ENCODE results near the gene IRF9.
"Not testable (repeated sequence)": the region's sequence is repeated elsewhere in the genome, so short reads cannot be mapped to it uniquely, and the experiment has no call there.

The IRF9 gene

GRCh38 chr14:24195186-24196070 is 34.4 kb downstream of the IRF9 start, which contains the start of gene TM9SF1:
TSS of gene TM9SF1 (minus strand) at chr14:24195441. CDS start at chr14:24195019, 422 bp downstream.
- peak; percentile 82 to 92 (median 88) for DNase-seq

DNA sequence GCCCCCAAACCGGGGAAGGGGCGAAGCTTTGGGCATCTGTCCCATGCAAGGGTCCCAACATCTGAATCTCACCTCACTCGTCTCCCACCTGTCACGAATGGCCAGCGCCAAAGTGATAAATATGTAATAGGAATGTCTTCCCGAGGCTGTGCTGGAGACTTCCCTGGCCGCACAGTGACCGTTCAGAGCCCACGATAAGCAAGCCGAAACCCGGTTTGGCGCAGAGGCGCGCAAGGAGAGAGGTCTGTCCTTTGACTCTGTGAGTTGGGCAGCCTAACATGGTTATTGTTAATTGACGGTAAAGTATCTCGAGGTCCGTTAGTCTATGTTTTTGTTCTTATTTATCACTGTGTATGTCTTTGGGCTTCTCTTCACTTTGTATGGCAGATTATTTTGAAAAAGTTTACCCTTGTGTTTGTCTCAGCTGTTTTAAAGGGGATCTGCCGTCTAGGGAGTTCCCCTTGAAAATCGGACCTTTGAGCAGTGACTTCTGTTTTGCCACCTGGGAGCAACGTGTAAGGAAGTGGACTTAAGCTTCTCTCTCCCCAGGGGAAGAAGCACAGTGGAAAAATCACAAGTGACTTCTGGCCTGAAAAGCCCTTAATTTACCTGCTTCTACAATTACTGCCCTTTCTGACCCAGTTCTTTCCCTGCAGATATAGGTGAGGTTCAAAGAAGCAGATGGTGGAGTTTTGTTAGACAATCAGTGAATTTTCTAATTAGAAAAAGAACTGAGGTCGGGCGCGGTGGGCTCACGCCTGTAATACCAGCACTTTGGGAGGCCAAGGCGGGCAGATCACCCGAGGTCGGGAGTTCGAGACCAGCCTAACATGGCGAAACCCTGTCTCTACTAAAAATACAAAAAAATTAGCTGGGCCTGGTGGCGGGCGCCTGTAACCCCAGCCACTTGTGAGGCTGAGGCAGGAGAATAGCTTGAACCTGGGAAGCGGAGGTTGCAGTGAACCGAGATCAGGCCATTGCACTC is 35.3 kb downstream of the IRF9 start:
- no peak for DNase-seq

GRCh38 chr14:24197056-24197450 is 36.0 kb downstream of the IRF9 start:
- DNase-seq, result no peak

DNA sequence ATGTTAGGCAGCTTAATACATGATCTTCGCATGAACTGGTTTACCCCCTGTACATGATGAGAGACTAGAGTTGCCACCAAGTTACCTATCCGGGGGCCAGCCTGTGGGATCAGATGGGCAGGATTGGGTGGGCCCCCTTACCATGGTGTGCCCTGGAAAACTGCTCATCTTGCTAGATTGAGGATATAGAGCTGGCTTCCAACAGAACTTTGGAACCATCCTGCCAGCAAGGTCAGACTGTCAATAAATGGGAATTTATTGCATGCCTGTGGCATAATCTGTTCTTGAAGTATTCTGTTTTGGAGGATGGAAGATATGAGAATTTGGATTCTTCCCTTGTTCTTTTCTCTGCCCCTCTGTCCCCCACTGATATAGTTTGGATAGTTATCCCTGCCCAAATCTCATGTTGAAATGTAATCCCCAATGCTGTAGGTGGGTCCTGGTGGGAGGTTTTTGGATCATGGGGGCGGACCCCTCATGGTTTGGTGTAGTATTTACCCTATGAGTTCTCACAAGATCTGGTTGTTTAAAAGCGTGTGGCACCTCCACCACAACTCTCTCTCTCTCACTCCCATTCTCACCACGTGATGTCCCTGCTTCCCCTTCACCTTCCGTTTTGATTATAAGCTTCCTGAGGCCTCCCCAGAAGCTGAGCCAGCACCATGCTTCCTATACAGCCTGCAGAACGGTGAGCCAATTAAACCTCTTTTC is 37.9 kb downstream of the IRF9 start:
- no peak for DNase-seq

- not testable (repeated sequence) for DNase-seq
Observed at GRCh38 chr14:24202538-24202937, 41.5 kb downstream of the IRF9 start.

- not testable (repeated sequence) for DNase-seq
Observed at GRCh38 chr14:24203249-24203886, 42.3 kb downstream of the IRF9 start.

- no peak for DNase-seq
Observed at GRCh38 chr14:24204163-24205146, 43.4 kb downstream of the IRF9 start.

DNA sequence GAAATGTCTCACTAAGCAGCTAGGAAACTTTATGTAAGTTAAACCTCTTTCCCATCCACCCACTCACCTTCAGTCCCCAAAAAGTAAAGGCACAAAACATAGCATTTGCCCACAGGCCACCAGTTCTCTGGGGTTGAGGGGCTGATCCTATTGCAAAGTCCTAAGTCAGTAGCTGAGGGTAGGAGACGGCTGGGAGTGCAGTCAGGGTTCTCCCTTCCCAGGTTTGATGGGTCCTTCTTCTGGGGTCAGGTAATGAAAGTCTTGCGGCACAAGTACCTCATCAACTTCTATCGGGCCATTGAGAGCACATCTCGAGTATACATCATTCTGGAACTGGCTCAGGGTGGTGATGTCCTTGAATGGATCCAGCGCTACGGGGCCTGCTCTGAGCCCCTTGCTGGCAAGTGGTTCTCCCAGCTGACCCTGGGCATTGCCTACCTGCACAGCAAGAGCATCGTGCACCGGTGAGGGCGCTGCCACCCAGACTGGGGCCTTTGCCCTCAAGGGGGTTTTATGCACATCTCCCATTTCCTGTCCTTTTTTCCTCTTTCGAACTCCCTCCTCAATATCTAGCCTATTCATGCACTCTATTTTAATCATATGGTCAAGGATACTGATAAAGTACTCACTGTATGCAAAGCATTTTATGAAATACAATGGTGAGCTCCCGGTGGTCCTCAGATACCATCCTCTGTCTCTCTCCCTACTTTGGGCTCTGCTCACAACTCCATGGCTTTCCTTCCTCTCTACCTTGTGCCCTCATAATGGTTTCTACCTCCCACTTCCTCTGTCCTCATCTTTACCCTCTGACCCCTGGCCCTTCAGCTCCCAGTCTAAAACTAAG is 45.4 kb downstream of the IRF9 start:
- no peak for DNase-seq

DNA sequence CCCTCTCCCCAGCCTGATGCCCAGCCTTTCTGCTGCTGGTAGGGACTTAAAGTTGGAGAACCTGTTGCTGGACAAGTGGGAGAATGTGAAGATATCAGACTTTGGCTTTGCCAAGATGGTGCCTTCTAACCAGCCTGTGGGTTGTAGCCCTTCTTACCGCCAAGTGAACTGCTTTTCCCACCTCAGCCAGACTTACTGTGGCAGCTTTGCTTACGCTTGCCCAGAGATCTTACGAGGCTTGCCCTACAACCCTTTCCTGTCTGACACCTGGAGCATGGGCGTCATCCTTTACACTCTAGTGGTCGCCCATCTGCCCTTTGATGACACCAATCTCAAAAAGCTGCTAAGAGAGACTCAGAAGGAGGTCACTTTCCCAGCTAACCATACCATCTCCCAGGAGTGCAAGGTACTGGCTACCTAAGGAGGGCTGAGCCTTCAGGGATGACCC is 46.1 kb downstream of the IRF9 start:
- no peak for DNase-seq

GRCh38 chr14:24207625-24208024 is 46.6 kb downstream of the IRF9 start:
- DNase-seq, result no peak

- no peak for DNase-seq
Observed at GRCh38 chr14:24211311-24211710, 50.2 kb downstream of the IRF9 start.

DNA sequence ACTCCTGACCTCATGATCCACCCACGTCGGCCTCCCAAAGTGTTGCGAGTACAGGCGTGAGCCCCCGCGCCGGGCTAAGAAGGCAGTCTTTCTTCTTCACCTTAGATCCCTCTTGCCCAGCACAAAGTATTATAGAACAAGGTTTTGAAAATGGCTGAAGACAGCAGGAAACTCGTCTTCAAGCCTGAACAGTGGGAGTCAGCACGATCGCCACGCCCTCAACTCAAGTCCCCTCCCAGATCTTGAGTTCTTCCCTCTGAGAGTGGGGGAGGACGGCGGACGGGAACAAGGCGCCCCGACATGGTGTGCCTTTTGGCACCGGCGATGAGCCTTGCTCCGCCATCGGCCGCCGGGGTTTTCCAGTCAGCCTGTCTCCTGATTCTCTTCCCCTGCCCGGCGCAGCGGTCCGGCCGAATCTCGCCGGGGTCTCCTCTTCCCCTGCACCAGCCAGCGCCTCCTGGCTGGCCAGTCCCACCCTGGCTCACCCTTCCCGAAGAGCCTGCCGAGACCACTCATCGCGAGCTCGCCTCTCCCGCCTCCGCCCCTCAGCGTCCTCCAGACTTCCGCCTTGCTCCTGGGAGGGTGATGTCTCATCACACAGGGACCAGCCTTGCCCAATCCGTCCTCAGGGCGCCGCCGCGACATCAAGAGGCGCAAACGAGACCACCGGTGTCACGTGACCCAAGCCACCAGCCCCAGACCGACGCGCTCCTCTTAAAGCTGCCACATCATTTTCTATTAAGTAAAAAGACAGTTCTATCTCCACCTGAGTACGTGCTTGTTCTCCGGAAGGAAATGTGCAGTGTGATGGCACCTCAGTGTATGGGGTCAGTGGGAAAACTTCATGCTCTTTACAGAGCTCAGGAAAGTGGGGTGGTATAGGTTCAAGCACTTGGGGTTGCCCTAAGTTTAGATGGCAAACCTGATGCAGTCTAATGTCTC is 52.1 kb downstream of the IRF9 start, which contains the start of gene CHMP4A:
CHMP4A (minus strand) TSS at position 565 of the 942 bp plus-strand sequence; CDS start at position 516, 49 bp downstream.
- peak; percentile 92 to 97 (median 94) for DNase-seq

- no peak for DNase-seq
Observed at GRCh38 chr14:24213866-24214662, 53.0 kb downstream of the IRF9 start.

DNA sequence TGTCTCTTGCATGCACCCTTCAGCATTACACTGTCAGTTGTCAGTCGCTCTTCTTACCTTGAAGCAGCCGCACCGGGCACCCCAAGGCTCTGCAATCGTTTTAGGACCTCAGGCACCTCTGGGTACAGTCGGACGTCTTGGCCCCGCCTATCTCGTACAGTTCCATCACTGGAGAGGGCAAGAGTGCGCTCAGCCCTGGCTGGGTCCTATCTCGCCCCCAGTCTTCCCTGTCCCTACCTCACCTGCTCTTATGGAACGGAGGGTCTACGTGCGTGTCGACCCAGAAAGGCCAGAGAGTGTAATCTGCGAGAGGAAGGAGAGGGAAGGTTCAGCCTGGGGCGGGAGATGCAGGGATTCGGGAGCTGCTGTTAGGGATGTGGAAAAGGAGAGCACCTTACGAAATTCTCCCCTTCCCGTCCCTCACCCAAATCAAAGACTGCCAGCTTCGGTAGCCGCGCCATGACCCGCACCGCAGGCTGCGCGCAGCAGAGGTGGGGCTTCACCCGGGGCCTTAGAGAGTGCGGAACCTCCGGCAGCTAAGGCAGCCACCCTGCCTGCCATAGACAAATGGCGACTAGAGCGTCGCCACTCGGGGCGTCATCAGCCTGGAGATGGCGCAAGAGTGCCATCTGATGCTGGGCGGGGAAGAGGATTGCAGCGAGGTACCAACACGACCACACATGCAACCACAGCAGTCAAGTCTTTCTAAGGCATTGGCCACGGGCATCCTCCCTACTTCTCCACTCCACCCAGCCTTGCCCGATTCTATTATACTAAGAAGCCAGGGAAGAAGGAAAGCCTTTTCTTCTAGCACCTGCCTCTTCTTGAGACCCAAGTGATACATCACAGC is 54.7 kb downstream of the IRF9 start, which contains the start of gene MDP1:
MDP1 (minus strand) TSS at position 572 of the 850 bp plus-strand sequence; CDS start at position 461, 111 bp downstream.
- DNase-seq, result peak; percentile 69 to 95 (median 81)
